Bone marrow (tissue), 2 donors: Measurements from ENCODE around the gene POFUT1.
A peak's percentile ranks its signal among the peaks of the same experiment; 100 is the strongest.

Source experiments
- DNase-seq, 2 donors: peaks; one replicate each; lab custom pipeline; 2025; lab: John Stamatoyannopoulos, UW

The POFUT1 gene

DNA sequence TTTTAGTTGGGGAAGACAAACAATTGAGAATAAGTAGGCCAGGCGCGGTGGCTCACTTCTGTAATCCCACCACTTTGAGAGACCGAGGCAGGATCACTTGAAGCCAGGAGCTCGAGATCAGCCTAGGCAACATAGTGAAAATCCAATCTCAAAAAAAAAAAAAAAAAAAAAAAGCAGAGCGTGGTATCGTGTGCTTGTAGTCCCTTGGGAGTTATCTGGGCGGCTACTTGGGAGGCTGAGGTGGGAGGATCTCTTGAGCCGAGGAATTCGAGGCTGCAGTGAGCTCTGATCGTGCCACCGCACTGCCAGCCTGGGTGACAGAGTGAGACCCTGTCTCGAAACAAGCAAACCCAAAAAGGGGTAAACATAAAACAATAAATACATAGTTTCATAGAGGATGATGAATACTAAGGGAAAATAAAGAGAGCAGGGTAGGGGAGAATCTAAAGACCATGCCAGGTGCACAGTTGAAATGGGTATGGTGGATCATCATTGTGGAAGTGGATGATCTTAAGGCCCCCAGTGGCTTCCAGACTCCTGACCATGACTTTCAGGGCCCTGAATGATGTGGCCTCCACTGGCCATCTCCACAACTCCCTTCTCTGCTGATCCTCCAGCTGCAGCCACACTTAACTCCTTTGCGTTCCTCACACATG, 947 bp downstream of the POFUT1 start:
- no peak for DNase-seq

GRCh38 chr20:32209850-32210605, 2.3 kb downstream of the POFUT1 start:
- DNase-seq: no peak

- no peak for DNase-seq
Observed at GRCh38 chr20:32213870-32214269, 6.2 kb downstream of the POFUT1 start.

DNA sequence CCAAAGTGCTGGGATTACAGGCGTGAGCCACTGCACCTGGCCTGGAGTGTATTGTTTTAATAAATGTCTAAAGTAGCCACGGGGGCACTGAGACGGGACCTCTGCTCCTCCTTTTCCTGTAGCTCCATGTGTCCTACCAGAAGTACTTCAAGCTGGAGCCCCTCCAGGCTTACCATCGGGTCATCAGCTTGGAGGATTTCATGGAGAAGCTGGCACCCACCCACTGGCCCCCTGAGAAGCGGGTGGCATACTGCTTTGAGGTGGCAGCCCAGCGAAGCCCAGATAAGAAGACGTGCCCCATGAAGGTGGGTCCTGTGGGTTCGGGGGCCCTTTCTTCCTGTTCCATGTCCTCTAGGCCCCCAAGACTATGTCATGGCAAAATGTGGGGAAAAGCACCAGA, 7.5 kb downstream of the POFUT1 start:
- no peak for DNase-seq

DNA sequence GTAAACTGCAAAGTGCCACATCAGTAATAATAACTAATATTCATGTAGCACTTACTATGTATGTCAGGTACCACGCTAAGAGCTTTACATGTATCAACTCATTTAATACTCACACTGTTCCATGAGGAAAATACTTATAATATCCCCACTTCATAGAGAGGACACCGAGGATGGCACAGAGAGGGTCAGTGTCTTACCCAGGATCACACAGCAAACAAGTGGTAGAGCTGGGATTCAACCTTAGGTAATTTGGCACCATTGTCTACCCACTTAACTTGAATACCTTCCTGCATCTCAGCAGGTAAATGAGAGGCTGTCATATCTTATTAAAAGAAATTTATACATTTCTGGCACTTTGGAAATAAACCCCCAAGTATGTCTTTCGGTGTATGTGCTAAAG, 8.0 kb downstream of the POFUT1 start:
- DNase-seq: no peak

GRCh38 chr20:32216179-32217142, 8.8 kb downstream of the POFUT1 start:
- no peak for DNase-seq

GRCh38 chr20:32218156-32218900, 10.6 kb downstream of the POFUT1 start:
- DNase-seq: no peak

GRCh38 chr20:32224463-32224862, 16.8 kb downstream of the POFUT1 start:
- no peak for DNase-seq

DNA sequence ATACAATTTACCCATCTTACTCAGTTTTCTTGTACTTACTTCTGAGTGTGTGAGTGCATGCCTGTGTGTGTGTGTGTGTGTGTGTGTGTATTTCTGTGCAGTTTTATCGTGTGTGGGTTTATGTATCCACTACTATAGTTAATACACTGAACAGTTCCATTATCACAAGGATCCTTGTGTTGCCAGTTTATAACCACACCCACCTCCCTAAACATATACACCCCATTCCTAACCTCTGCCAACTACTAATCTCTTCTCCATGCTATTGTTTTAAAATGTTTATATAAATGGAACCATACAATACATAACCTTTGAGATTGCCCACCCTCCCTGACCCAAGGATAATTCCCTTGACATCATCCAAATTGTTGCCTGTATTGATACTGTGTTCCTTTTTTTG, 18.7 kb downstream of the POFUT1 start:
- no peak for DNase-seq

GRCh38 chr20:32227306-32227705, 19.6 kb downstream of the POFUT1 start:
- DNase-seq: no peak

GRCh38 chr20:32227744-32228688, 20.3 kb downstream of the POFUT1 start:
- DNase-seq: peak in 1 of 2 donors; percentile 6

DNA sequence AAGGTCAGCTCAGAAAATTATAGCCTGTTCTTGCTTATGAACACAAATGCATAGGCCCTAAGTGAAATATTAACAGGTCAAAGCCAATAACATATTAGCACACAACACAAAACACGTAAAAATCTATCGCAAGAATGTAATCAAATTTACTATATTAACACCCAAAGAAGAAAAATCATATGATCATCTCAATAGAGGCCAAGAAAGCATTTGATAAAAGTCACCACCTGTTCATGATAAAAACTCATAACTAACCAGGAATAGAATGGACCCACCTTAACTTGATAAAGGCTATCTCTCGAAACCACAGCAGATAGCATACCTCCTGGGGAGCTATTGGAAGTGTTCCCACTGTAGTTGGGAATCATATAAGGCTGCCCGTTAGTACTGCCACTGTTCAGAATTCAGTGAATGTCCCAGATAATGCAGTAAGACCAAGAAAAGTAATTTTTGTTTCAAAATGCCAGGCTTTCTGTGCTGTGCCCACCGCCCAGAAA, 21.6 kb downstream of the POFUT1 start:
- DNase-seq: no peak

DNA sequence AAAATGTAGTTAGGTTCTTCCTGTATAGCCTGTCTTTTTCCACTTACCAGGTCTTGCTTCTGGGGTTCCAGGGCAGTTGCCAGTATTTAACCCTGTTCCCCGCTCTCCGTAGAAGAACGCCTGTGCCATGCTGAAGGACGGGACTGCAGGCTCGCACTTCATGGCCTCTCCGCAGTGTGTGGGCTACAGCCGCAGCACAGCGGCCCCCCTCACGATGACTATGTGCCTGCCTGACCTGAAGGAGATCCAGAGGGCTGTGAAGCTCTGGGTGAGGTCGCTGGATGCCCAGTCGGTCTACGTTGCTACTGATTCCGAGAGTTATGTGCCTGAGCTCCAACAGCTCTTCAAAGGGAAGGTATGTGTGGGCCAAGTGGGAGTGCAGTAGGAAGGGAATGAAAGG, 23.0 kb downstream of the POFUT1 start:
- no peak for DNase-seq

GRCh38 chr20:32231245-32231644, 23.6 kb downstream of the POFUT1 start:
- DNase-seq: no peak

DNA sequence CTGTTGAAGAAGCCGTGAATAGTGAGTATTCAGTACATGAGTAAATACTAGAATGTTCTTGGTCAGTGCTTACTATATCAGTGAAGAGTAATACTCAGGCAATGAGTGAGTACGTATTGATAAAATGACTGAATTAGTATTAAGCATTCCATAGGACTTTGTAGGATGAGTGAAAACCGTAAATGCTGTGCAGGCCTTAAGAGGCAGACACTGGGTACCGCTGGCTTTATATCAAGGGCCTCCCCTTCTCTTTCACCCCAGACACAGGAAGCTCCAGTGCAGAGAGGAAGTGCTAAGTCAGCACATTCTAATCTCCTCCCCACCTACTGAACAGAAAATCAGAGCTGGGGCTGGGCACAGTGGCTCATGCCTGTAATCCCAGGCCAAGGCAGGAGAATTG, 24.2 kb downstream of the POFUT1 start:
- peak in 1 of 2 donors; percentile 6 for DNase-seq

GRCh38 chr20:32232326-32232886, 24.7 kb downstream of the POFUT1 start:
- DNase-seq: no peak

DNA sequence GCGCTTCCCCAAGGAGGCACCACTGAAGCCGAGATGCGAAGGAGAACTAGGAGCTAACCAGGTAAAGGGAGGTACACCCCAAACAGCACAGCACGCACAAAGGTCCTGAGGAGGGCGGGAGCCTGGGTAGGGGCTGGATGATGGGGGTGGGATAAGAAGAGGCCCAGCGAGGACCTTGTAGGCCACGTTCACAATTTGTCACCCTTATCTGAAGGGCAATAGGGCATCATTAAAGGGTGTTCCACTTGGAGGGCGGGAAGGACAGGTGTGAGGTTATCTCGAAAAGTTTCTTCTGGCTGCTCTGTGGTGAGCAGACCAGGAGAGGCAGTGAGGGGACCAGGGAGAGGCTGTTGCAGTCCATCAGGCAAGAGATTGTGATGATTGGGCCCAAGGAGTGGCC, 25.6 kb downstream of the POFUT1 start:
- DNase-seq: no peak

- DNase-seq: no peak
Observed at GRCh38 chr20:32234135-32234808, 26.6 kb downstream of the POFUT1 start.

DNA sequence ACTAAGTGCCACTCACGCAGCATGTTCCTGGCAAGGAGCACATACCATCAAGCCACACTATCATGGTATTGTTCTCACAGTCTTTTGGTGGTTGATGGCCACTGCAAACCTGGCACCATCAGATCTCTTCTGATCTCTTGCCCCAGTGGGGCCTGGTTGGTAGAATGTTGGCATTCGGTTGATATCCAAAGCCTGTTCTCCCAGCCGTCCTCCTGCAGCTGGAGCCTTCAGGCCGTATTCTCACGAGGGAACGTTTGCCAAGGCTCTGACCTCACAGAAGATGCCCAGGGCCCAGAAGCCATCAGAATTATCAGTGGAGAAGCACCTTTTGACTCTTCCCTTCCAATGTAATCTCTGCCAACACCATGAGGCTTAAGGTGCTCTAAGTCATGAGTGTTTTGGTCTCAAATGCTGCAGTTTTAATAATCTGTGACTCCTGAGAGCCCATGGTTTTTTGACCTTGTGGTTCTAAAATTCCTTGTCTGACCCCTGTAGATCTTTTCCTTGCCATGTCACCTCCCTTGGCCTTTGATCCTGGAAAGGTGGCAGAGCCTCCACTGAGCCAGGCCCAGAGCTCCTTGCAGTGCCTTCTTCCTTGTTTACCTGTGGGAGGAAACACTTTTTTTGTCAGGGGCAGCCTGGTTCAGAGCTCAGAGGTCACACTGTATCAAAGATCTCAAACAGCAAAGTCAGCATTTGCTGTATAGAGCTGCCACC, 27.8 kb downstream of the POFUT1 start:
- no peak for DNase-seq
